Activated CD4-positive, alpha-beta T cell treated with anti-CD3 and anti-CD28 coated beads, Interleukin-2, Interleukin-4, amounts not matched to agents 100 ng/mL and 50 ng/mL, durations not matched to agents 16 hours and 8 hours (primary cell): Measurements from ENCODE around the gene RAB23.
A peak's percentile ranks its signal among the peaks of the same experiment; 100 is the strongest.
"Not testable (repeated sequence)": the region's sequence is repeated elsewhere in the genome, so short reads cannot be mapped to it uniquely, and the experiment has no call there.

Source experiments
- DNase-seq: peaks from one replicate; pipeline ENCODE4 v3.0.0-alpha.2; 2020; ENCODE audit warnings: low spot score

RAB23 gene

GRCh38 chr6:57221936-57222742 lies at the start of gene RAB23:
Gene RAB23 (minus strand): TSS chr6:57222307. CDS start chr6:57210380, 11,927 bp downstream.
- DNase-seq = peak; percentile 83

GRCh38 chr6:57268294-57268640 lies 46.2 kb upstream of the RAB23 start:
- no peak for DNase-seq

DNA sequence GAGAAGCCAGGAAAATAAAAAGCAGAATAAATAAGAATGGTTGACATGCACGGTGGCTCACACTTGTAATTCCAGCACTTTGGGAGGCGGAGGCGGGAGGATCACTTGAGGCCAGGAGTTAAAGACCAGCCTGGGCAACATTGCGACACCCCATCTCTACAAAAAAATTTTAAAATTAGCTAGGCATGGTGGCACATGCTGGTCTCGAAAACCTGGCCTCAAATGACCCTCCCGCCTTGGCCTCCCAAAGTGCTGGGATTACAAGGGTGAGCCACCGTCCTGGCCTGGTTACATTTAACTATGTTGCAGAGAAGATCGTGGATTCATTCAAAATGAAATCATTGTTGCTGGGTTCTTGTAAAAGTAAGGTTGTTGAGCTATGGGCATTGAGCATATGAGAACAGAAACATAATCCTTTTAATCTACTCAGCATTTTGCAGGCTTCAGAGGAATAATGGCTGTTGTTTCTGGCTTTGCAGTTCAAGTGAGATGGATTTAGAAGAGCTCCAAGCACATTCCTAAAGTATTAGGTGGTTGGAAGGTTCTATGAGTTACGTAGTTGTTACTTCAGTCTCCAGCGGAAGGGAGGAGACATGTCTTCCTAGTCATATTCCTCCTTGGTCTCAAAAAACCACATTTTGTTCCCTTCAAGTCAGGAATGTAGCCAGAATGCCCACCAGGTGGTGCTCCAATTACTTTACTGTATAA lies 45.6 kb upstream of the RAB23 start:
- peak; percentile 15 for DNase-seq

- peak; percentile 75 for DNase-seq
Observed at GRCh38 chr6:57265755-57266221, 43.7 kb upstream of the RAB23 start.

- DNase-seq = no peak
Observed at GRCh38 chr6:57263739-57264138, 41.6 kb upstream of the RAB23 start.

DNA sequence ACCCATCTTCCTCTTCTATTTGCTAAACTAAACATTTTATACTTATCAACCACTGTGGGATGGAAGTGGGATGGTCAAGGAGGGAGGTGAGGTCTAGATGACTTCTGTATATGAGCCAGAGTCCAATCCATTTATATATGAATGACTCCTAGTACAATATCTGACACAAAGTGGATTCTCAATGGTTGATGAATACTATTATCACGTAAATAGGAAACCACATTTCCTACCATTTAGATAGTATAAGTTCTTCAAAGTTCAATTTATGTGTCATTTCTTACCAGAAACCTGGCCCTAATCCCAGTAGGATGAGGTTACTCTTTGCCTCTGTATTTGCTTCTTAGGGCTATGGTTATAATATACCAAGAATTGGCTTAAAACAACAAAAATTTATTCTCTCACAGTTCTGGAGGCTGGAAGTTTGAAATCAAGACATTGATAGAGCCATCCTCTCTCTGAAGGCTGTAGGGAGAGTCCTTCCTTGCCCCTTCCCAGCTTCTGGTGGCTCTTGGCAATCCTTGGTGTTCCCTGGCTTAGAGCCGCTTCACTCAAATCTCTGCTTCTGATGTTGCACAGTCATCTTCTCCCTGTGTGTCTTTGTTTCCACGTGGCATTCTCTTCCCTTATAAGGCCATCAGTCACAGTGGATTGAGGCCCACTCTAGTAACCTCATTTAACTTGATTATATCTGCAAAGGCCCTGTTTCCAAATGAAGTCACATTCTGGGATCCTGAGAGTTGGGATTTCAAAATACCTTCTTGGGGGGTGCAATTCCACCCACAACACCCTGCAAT lies 41.0 kb upstream of the RAB23 start:
- no peak for DNase-seq

DNA sequence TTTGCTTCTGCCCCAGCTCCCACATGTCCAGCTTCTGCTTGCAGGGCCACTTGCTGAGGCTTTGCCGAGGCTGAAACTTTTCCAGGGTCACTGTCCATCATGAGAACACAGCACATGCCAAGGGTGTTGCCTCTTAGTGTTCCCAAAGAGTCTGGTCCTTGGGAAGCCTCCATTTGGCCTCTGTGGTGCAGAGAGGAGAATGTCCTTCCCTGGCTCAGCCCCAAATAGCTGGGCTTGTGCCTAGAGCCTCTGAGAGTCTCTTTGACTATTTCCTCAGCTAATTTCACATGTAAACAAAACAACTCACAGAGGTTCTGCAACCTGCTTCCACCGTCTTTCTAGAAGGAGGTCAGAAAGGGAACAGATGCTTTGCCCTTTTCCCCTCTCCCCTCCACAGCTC lies 40.4 kb upstream of the RAB23 start:
- no peak for DNase-seq

DNA sequence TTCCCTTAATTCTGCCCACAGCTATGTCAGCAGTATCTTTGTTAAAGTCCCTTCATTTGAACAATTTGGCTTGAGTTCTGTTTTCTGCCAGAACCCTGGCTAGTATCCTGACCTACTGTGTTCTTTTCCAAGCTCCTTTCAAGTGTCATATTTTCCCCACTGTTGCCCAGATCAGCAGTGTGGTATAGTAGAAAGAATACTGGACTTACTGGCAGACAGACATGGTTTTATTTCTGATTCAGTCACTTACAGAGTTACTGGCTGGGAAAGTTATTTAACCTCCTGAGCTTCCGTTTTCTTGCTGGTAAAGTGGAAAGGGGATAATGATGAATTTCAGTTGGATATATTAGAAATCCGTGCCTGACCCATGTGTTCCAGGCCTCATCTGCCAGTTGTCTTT lies 39.8 kb upstream of the RAB23 start:
- no peak for DNase-seq

DNA sequence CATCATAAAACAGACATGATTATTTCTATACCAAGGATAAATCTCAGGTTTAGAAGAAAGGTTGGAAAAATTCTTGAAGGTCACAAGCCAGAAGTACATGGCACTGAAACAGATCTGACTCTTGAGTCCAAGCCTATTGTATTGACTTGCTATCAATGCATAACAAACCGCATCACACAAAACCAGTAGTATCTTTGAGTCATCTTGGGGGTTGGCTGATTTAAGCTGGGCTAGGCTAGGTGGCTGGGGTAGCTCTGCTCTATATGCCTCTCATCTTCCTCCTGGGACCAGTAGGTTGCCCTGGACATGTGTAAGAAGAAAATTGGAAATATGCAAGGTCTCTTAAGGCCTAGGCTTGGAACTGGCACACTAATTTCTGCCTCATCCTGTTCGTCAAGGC lies 37.0 kb upstream of the RAB23 start:
- no peak for DNase-seq

- DNase-seq = no peak
Observed at GRCh38 chr6:57257911-57258541, 35.9 kb upstream of the RAB23 start.

- DNase-seq = no peak
Observed at GRCh38 chr6:57256541-57256940, 34.4 kb upstream of the RAB23 start.

DNA sequence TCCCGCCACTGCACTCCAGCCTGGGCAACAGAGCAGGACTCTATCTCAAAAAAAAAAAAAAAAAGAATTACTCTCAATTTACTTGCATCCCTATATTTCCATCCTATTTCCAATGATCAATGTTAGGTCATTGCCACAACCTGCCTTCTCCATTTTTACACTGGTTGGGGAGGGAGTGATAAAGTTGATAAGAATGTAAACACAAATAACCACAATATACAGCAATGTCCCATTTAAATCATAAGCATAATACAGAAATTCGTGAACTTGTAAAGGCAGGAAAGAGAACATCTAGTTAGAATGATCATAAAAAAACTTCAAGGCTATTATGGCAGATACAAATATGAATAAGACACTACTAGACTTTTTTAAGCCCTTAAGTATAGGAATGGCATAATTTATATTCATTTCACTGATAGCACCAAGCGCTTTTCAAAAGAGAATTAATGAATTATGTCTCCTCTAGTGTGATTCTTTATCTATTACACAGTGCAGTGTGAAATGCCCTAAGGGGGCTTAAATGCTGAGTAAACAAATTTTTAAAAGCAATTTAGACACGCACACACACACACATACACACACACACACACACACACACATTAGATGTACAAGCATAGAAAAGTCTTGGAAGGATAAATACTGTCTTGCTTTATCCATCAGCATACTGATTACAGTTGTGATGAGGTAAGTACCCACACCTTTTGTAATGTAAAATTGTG lies 33.5 kb upstream of the RAB23 start:
- DNase-seq = no peak

GRCh38 chr6:57254055-57254717 lies 32.1 kb upstream of the RAB23 start:
- no peak for DNase-seq

DNA sequence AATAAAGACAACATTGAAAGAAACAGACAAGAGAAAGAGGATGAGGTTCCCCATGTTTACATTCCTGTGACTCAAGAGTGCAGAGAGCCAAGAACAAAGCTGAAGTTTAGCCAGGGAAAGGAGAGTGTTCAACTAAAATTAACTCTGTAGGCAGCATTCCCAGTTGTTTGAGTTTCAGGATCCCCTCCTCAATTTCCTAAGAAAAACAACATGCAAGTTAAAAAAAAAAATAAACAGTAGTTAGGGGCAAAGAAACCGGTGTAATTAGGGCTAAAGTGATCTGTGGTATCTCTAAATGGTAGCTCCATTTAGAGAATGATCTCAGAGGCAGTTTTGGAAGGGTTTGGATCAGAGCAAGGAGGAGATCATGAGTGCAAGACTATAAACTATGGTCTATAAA lies 30.9 kb upstream of the RAB23 start:
- no peak for DNase-seq

DNA sequence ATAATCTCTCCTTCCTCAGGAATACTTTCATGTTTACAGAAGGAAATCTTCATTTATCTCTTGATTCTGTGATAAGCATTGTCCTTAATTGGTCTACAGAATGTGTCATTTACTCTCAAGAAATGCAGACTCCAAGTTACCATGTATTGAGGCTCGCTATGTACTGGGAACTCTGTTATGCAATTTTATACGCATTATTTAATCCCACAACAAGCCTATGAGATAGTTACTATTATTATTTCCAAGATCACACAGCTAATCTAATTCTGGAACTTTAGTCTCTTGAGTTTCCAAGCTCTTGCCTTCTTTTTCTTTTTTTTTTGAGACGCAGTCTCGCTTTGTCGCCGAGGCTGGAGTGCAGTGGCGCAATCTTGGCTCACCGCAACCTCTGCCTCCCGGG lies 30.0 kb upstream of the RAB23 start:
- no peak for DNase-seq

DNA sequence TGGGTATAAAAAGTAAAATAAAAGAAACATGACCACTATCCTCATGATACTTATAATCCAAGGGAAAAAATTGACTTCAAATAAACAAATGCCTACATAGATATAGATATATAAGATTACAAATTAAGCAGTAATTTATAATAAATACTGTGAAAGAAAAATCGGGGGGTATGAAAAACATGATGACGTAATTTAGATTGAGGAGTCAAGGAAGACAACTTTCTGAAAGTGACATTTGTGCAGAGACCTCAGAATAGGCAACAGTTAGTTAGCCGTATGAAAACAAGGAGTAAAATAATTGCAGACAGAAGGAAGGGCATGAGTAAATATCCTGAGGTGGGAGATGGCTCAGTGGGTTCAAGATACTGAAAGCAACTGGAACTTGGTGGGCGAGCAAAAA lies 28.2 kb upstream of the RAB23 start:
- DNase-seq = no peak

GRCh38 chr6:57248311-57248895 lies 26.3 kb upstream of the RAB23 start:
- DNase-seq = no peak

DNA sequence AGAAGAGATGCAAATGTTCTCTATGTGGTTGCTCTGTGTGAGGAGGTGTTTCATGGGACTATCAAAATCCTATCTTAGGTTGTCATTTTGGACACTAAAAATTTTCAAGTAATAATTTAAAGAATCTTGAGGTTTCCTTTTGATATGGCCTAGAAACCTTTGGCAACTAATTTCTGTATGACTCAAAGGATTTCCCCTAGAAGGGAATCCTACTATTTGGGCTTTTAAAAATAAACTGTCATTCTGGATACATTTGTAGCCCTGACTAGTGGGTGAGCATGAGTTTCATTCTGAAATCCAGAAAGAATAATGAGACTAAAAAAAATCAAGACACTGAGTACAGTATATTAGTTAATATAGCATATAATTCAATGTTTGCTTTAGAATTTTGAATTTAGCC lies 25.5 kb upstream of the RAB23 start:
- DNase-seq = no peak

GRCh38 chr6:57246307-57246706 lies 24.2 kb upstream of the RAB23 start:
- DNase-seq = no peak

DNA sequence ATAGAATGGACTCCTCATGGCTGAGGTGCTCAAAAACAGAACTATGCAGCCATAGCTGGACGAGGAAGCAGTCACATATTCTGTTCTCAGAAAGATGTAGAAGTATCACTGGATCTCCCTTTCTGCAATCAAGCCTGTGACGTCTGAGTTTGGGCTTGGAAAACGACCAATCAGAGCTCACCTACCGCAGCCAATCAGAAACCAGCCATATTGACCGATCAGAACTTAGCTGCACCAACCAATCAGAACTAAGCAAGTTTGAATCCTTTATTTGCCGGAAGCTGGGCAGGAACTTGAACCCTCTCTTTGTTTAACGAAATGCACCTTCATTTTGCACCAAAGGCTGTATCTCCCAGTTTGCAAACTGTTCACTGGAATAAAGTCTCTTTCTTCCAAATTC lies 21.8 kb upstream of the RAB23 start:
- no peak for DNase-seq

- DNase-seq = not testable (repeated sequence)
Observed at GRCh38 chr6:57243526-57243925, 21.4 kb upstream of the RAB23 start.
